Neural cell (in vitro differentiated cells): ENCODE data around the gene MYRIP. TPM values are rescaled to one million over a fixed set of nuclear protein-coding genes. Genes with fewer than 3 reads are reported as not detected.
"Not testable (repeated sequence)": the region's sequence is repeated elsewhere in the genome, so short reads cannot be mapped to it uniquely, and the experiment has no call there.

Experiments used
- H2AFZ ChIP-seq: fragments of 200-600, 300-800 bp; sonication (generic), shearing (Covaris generic); 2 replicates; pipeline ENCODE4 v1.6.0; 2014; ENCODE audit warnings: low read depth, mild to moderate bottlenecking, antibody characterized with exemption, low read length, moderate library complexity
- H3F3A ChIP-seq: fragments of 200-600 bp; shearing (Covaris generic); 2 replicates; pipeline ENCODE4 v1.6.1; 2016; ENCODE audit warnings: mild to moderate bottlenecking, moderate library complexity, mixed read lengths, antibody characterized with exemption, low read length; ENCODE audit not compliant: insufficient read depth, poor library complexity, severe bottlenecking
- H3K27ac ChIP-seq: fragments of 200-600, 300-800 bp; sonication (generic), shearing (Covaris generic); 2 replicates; pipeline ENCODE4 v1.5.1; 2014; ENCODE audit warnings: mild to moderate bottlenecking, low read length, moderate library complexity
- H3K27me3 ChIP-seq: fragments of 300-800, 200-600 bp; sonication (generic), shearing (Covaris generic); 2 replicates; pipeline ENCODE4 v1.6.0; 2014; ENCODE audit warnings: mild to moderate bottlenecking, low read depth, low read length, moderate library complexity; ENCODE audit not compliant: insufficient read depth
- H3K36me3 ChIP-seq: fragments of 300-800, 200-600 bp; sonication (generic), shearing (Covaris generic); 2 replicates; pipeline ENCODE4 v1.5.1; 2014; ENCODE audit warnings: mild to moderate bottlenecking, antibody characterized with exemption, low read length, moderate library complexity; ENCODE audit not compliant: insufficient read depth
- H3K4me2 ChIP-seq: fragments of 300-800, 200-600 bp; sonication (generic), shearing (Covaris generic); 2 replicates; pipeline ENCODE4 v1.6.0; 2014; ENCODE audit warnings: mild to moderate bottlenecking, low read length
- H3K4me3 ChIP-seq: fragments of 300-800, 200-600 bp; sonication (generic), shearing (Covaris generic); 2 replicates; pipeline ENCODE4 v1.5.1; 2014; ENCODE audit warnings: mild to moderate bottlenecking, low read length, moderate library complexity
- H3K79me2 ChIP-seq: fragments of 200-600 bp; shearing (Covaris generic); replicated peaks from 2 replicates; pipeline ENCODE4 v1.6.0; 2014; ENCODE audit warnings: mild to moderate bottlenecking, low read length, moderate library complexity; ENCODE audit not compliant: insufficient read depth
- H3K9ac ChIP-seq: fragments of 300-800, 200-600 bp; sonication (generic), shearing (Covaris generic); 2 replicates; pipeline ENCODE4 v1.6.1; 2016; ENCODE audit warnings: mild to moderate bottlenecking, low read length, mixed read lengths
- H3K9me2 ChIP-seq: fragments of 200-600 bp; shearing (Covaris generic); 2 replicates; pipeline ENCODE4 v1.6.1; 2016; ENCODE audit warnings: mild to moderate bottlenecking, low read length, mixed read lengths; ENCODE audit not compliant: insufficient read depth
- H3K9me3 ChIP-seq: fragments of 200-600, 300-800 bp; sonication (generic), shearing (Covaris generic); 2 replicates; pipeline ENCODE4 v1.6.1; 2016; ENCODE audit warnings: mild to moderate bottlenecking, mixed run types, low read length, moderate library complexity, mixed read lengths
- H4K20me1 ChIP-seq: fragments of 200-600 bp; shearing (Covaris generic); 2 replicates; pipeline ENCODE4 v1.6.1; 2016; ENCODE audit warnings: mild to moderate bottlenecking, mixed run types; ENCODE audit not compliant: insufficient read depth
- CTCF ChIP-seq: fragments of 450-650 bp; IDR thresholded peaks from 2 replicates; pipeline ENCODE4 v1.5.1; 2014; ENCODE audit warnings: antibody characterized with exemption, mild to moderate bottlenecking, moderate library complexity; ENCODE audit not compliant: poor library complexity, severe bottlenecking
- EP300 ChIP-seq: fragments of 450-650 bp; conservative IDR thresholded peaks from 2 replicates; pipeline ENCODE4 v1.6.1; 2014; ENCODE audit warnings: antibody characterized with exemption, mild to moderate bottlenecking, moderate library complexity; ENCODE audit not compliant: poor library complexity, severe bottlenecking
- EZH2 ChIP-seq: fragments of 200-600, 300-800 bp; shearing (Covaris generic), sonication (generic); IDR thresholded peaks from 2 replicates; pipeline ENCODE4 v1.6.1; 2014; ENCODE audit warnings: antibody characterized with exemption, low read length, borderline replicate concordance, mild to moderate bottlenecking; ENCODE audit not compliant: insufficient read depth, poor library complexity, severe bottlenecking
- MXI1 ChIP-seq: fragments of 450-650 bp; conservative IDR thresholded peaks from 2 replicates; pipeline ENCODE4 v1.6.1; 2014; ENCODE audit warnings: antibody characterized with exemption, mild to moderate bottlenecking; ENCODE audit not compliant: poor library complexity, severe bottlenecking
- POLR2AphosphoS5 ChIP-seq: IDR thresholded peaks from 2 replicates; pipeline ENCODE4 v1.6.1; 2012
- RAD21 ChIP-seq: fragments of 450-650 bp; conservative IDR thresholded peaks from 2 replicates; pipeline ENCODE4 v1.6.1; 2014; ENCODE audit warnings: antibody characterized with exemption, mild to moderate bottlenecking, moderate library complexity
- REST ChIP-seq: IDR thresholded peaks from 2 replicates; pipeline ENCODE4 v1.6.1; 2012; ENCODE audit warnings: borderline replicate concordance
- SMC3 ChIP-seq: fragments of 450-650 bp; conservative IDR thresholded peaks from 2 replicates; pipeline ENCODE4 v1.6.1; 2014; ENCODE audit warnings: antibody characterized with exemption, mild to moderate bottlenecking, moderate library complexity; ENCODE audit not compliant: poor library complexity
- TAF1 ChIP-seq: IDR thresholded peaks from 2 replicates; pipeline ENCODE4 v1.6.1; 2012; ENCODE audit warnings: low read depth
- polyA plus RNA-seq: library from polyadenylated mRNA; depleted of rRNA; stranded (reverse); fragments of >200 nt; gene quantifications from 2 replicates; pipeline ENCODE4 v1.2.3, GENCODE V29; 2014

The MYRIP gene
- polyA plus RNA-seq, 1 donor from 2014 or later: 0.76 TPM

GRCh38 chr3:39814007-39814406 lies 4.6 kb downstream of the MYRIP start:
- H3K9me2 ChIP-seq: no peaks in the 10 kb centered on the region
- no peaks in the 10 kb centered on the region for H3K9me3 ChIP-seq
- no peak for TF ChIP-seq SMC3
- no peaks in the 10 kb centered on the region for H3F3A ChIP-seq
- H3K4me2 ChIP-seq: no peak overlapping the region
- H3K27me3 ChIP-seq: peaks cover 29% of the 10 kb centered on the region
- no peak overlapping the region for H3K9ac ChIP-seq
- no peak overlapping the region for H3K4me3 ChIP-seq
- H3K36me3 ChIP-seq: no peaks in the 10 kb centered on the region
- H3K27ac ChIP-seq: no peak overlapping the region
- H3K79me2 ChIP-seq: no peaks in the 10 kb centered on the region
- no peak overlapping the region for H2AFZ ChIP-seq
- H4K20me1 ChIP-seq: no peaks in the 10 kb centered on the region

GRCh38 chr3:39819899-39820298 lies 10.5 kb downstream of the MYRIP start:
- TF ChIP-seq CTCF (no peak), SMC3 (no peak), TAF1 (no peak), RAD21 (no peak), MXI1 (no peak), POLR2AphosphoS5 (no peak), EP300 (no peak), REST (no peak), EZH2 (no peak)
- no peak overlapping the region for H3K9ac ChIP-seq
- H3K36me3 ChIP-seq: no peaks in the 10 kb centered on the region
- no peak overlapping the region for H3K4me3 ChIP-seq
- no peak overlapping the region for H3K4me2 ChIP-seq
- H3K27me3 ChIP-seq: no peaks in the 10 kb centered on the region
- H4K20me1 ChIP-seq: no peaks in the 10 kb centered on the region
- no peak overlapping the region for H2AFZ ChIP-seq
- H3F3A ChIP-seq: no peaks in the 10 kb centered on the region
- no peak overlapping the region for H3K27ac ChIP-seq
- H3K9me2 ChIP-seq: no peaks in the 10 kb centered on the region
- no peaks in the 10 kb centered on the region for H3K9me3 ChIP-seq
- no peaks in the 10 kb centered on the region for H3K79me2 ChIP-seq

- not testable (repeated sequence) for H3K4me2 ChIP-seq, H3K9ac ChIP-seq, H3K9me2 ChIP-seq, H3K27me3 ChIP-seq, H3K79me2 ChIP-seq, H2AFZ ChIP-seq, H3F3A ChIP-seq, H3K9me3 ChIP-seq, H4K20me1 ChIP-seq, H3K4me3 ChIP-seq, H3K27ac ChIP-seq, H3K36me3 ChIP-seq
Observed at GRCh38 chr3:39833764-39834163, 24.4 kb downstream of the MYRIP start.
